Endothelial cell of umbilical vein (primary cell): ENCODE data around the gene UVSSA. TPM values are rescaled to one million over a fixed set of nuclear protein-coding genes. Genes with fewer than 3 reads are reported as not detected.

ENCODE experiments used
- BruUV-seq: library from RNA; stranded (reverse); fragments of 400-500 nt; replicated peaks from 2 replicates; lab custom pipeline; 2021; lab: Mats Ljungman, UMichigan
- CTCF ChIA-PET: fragments of 300-600, 350-600 bp; sonication (Branson Sonifier 250); formaldehyde crosslinking; loops from one replicate; lab custom pipeline; 2021; ENCODE audit warnings: antibody characterized with exemption, inconsistent platforms; lab: Charles Lee
- POLR2A ChIA-PET: fragments of 300-600, 350-600 bp; sonication (Branson Sonifier 250); formaldehyde crosslinking; loops from one replicate; lab custom pipeline; 2021; ENCODE audit warnings: antibody characterized with exemption, inconsistent platforms; lab: Charles Lee
- DNase-seq: peaks from one replicate; pipeline ENCODE4 v3.0.0-alpha.2; 2011; ENCODE audit warnings: low read depth, low spot score
- FAIRE-seq: peaks from 2 replicates; lab custom pipeline; 2011; peaks lifted over from hg19 to GRCh38; lab: Jason Lieb, UNC
- H2AFZ ChIP-seq: 2 replicates; pipeline ENCODE4 v1.6.0; 2012; ENCODE audit warnings: low read depth, low read length, control low read depth, inconsistent platforms
- H3K27ac ChIP-seq: 2 replicates; pipeline ENCODE4 v1.5.1; 2011; ENCODE audit warnings: low read depth, mild to moderate bottlenecking, control low read depth, low read length, moderate library complexity; ENCODE audit not compliant: insufficient read depth
- H3K27me3 ChIP-seq, 2 experiments: 2 replicates each; pipeline versions ENCODE4 v1.6.0 to v1.6.1; 2011; ENCODE audit warnings: low read length in 2 of 2, mixed read lengths in 1 of 2; ENCODE audit not compliant: control insufficient read depth in 2 of 2, insufficient read depth in 2 of 2
- H3K36me3 ChIP-seq, 2 experiments: 2 replicates in 1 of 2; 3 replicates in 1 of 2; pipeline ENCODE4 v1.5.1; 2011; ENCODE audit warnings: low read length in 2 of 2, mild to moderate bottlenecking in 1 of 2, moderate library complexity in 1 of 2; ENCODE audit not compliant: control insufficient read depth in 2 of 2, insufficient read depth in 2 of 2; ENCODE audit errors: extremely low read depth in 1 of 2
- H3K4me1 ChIP-seq: 3 replicates; pipeline ENCODE4 v1.5.1; 2011; ENCODE audit warnings: mild to moderate bottlenecking, low read length; ENCODE audit not compliant: control insufficient read depth, insufficient read depth; ENCODE audit errors: extremely low read depth
- H3K4me2 ChIP-seq: 2 replicates; pipeline ENCODE4 v1.6.1; 2011; ENCODE audit warnings: low read length, control low read depth, mixed read lengths; ENCODE audit not compliant: insufficient read depth
- H3K4me3 ChIP-seq, 3 experiments: fragments of 200-600 bp in 1 of 3; sonication (generic), shearing (Covaris generic) in 1 of 3; replicated peaks in 1 of 3; 2 replicates each; pipeline ENCODE4 v1.5.1; 2011 to 2016; ENCODE audit warnings: control low read depth in 3 of 3, low read length in 3 of 3, mild to moderate bottlenecking in 2 of 3, inconsistent platforms in 1 of 3, low read depth in 1 of 3, moderate library complexity in 1 of 3; ENCODE audit not compliant: insufficient read depth in 1 of 3
- H3K79me2 ChIP-seq: 2 replicates; pipeline ENCODE4 v1.6.0; 2012; ENCODE audit warnings: low read length, inconsistent platforms; ENCODE audit not compliant: control insufficient read depth, insufficient read depth
- H3K9ac ChIP-seq: replicated peaks from 2 replicates; pipeline ENCODE3; 2011; ENCODE audit warnings: low read length, control low read depth; ENCODE audit not compliant: insufficient read depth; ENCODE audit errors: extremely low read depth
- H3K9me1 ChIP-seq: replicated peaks from 3 replicates; pipeline ENCODE4 v1.6.0; 2011; ENCODE audit warnings: mild to moderate bottlenecking, low read length; ENCODE audit not compliant: control insufficient read depth, insufficient read depth; ENCODE audit errors: extremely low read depth
- H3K9me3 ChIP-seq: replicated peaks from 2 replicates; pipeline ENCODE4 v1.5.1; 2012; ENCODE audit warnings: low read length, inconsistent platforms; ENCODE audit not compliant: control insufficient read depth, insufficient read depth
- H4K20me1 ChIP-seq: replicated peaks from 2 replicates; pipeline ENCODE3; 2011; ENCODE audit warnings: mild to moderate bottlenecking, low read length; ENCODE audit not compliant: control insufficient read depth, insufficient read depth; ENCODE audit errors: extremely low read depth
- CTCF ChIP-seq, 2 donors: IDR thresholded peaks; 1 replicate in 1 of 2; 2 replicates in 1 of 2; pipeline ENCODE4 v1.5.1; 2011; ENCODE audit warnings: low read length in 2 of 2, mild to moderate bottlenecking in 2 of 2, moderate library complexity in 2 of 2, control low read depth in 1 of 2, inconsistent platforms in 1 of 2, low read depth in 1 of 2; ENCODE audit not compliant: insufficient read depth in 1 of 2; ENCODE audit errors: extremely low read depth in 1 of 2
- EZH2 ChIP-seq: IDR thresholded peaks from 2 replicates; pipeline ENCODE4 v1.6.1; 2012; ENCODE audit warnings: borderline replicate concordance, low read depth, mild to moderate bottlenecking, moderate library complexity, low read length, inconsistent platforms; ENCODE audit not compliant: severe bottlenecking
- FOS ChIP-seq: IDR thresholded peaks from 2 replicates; pipeline ENCODE4 v1.6.1; 2011; ENCODE audit warnings: mild to moderate bottlenecking, low read length, moderate library complexity, borderline replicate concordance; ENCODE audit not compliant: insufficient read depth
- GATA2 ChIP-seq: IDR thresholded peaks from 2 replicates; pipeline ENCODE4 v1.7.0; 2011; ENCODE audit warnings: low read depth, mild to moderate bottlenecking, moderate library complexity, mixed read lengths, low read length; ENCODE audit not compliant: insufficient read length, insufficient read depth
- JUN ChIP-seq: IDR thresholded peaks from 2 replicates; pipeline ENCODE4 v1.6.1; 2011; ENCODE audit warnings: borderline replicate concordance, low read depth; ENCODE audit not compliant: insufficient read length, insufficient read depth
- MAX ChIP-seq: IDR thresholded peaks from 2 replicates; pipeline ENCODE4 v1.6.1; 2011; ENCODE audit not compliant: insufficient read depth, insufficient read length
- MYC ChIP-seq: IDR thresholded peaks from one replicate; pipeline ENCODE4 v1.6.1; 2011; ENCODE audit warnings: mild to moderate bottlenecking, low read depth, low read length
- POLR2A ChIP-seq: IDR thresholded peaks from 2 replicates; pipeline ENCODE4 v1.6.1; 2012; ENCODE audit warnings: low read depth, mild to moderate bottlenecking, control low read depth, low read length
- POLR2AphosphoS5 ChIP-seq: IDR thresholded peaks from 2 replicates; pipeline ENCODE4 v1.6.1; 2012; ENCODE audit warnings: low read depth, mild to moderate bottlenecking, control low read depth, low read length, moderate library complexity; ENCODE audit not compliant: insufficient read depth
- dilution Hi-C: fragments of 300-500 bp; cut with MboI; formaldehyde crosslinking; loops from one replicate; pipeline ENCODE4 v1.15.0; 2019; ENCODE audit warnings: low sequenced_read_pairs; ENCODE audit not compliant: extremely low pct_ligation_motif_present
- intact Hi-C: fragments of 100-400 bp; cut with micrococcal nuclease; formaldehyde crosslinking; loops from one replicate; pipeline ENCODE4 v1.10.0; 2022
- polyA plus RNA-seq, 4 experiments: library from polyadenylated mRNA; depleted of rRNA in 3 of 4; stranded (reverse) in 3 of 4; unstranded in 1 of 4; fragments of >200 nt; gene quantifications; 2 replicates each; pipeline versions ENCODE4 v1.2.1 to v1.2.3, GENCODE V29; 2011 to 2012; ENCODE audit warnings: missing spikeins in 1 of 4
- total RNA-seq: library from RNA; stranded (reverse); gene quantifications from 2 replicates; pipeline ENCODE4 v1.2.3, GENCODE V29; 2021

UVSSA gene
- total and polyA plus RNA-seq, 2 donors (not counting 3 experiments of a cell fraction or from before 2014, with no cell fraction given), result 7.1 to 14.9 TPM

GRCh38 chr4:1327526-1328266, 19.3 kb upstream of the UVSSA start:
- H4K20me1 ChIP-seq, result no peaks in the 10 kb centered on the region
- no peak for DNase-seq
- POLR2A ChIA-PET, result no interaction called here
- FAIRE-seq, result no peak
- no peak overlapping the region for H3K4me2 ChIP-seq
- no peaks in the 10 kb centered on the region for H3K27me3 ChIP-seq
- H3K9ac ChIP-seq, result no peak overlapping the region
- peaks cover 3% of the 10 kb centered on the region for H3K79me2 ChIP-seq
- peaks cover 6 to 40% of the 10 kb centered on the region in 2 experiments for H3K36me3 ChIP-seq
- intact Hi-C loops, result no loop called here
- BruUV-seq, result no TSS peak
- no peaks in the 10 kb centered on the region for H3K9me1 ChIP-seq
- no peaks in the 10 kb centered on the region for H3K9me3 ChIP-seq
- no peaks in the 10 kb centered on the region for H3K4me1 ChIP-seq
- CTCF ChIA-PET, result interaction anchor here (0.8 to 1.0 kb wide), 2 partner anchors 19 to 38 kb away, joined by 3 read pairs; partner anchors contain the start of gene MAEA
- no peak overlapping the region for H3K4me3 ChIP-seq
- H3K27ac ChIP-seq, result no peak overlapping the region
- dilution Hi-C loops, result no loop called here
- TF ChIP-seq CTCF (IDR thresholded peaks at IDR 0.05; ENCODE audit: extremely low read depth in 1 of 2, insufficient read depth in 1 of 2, low read depth in 1 of 2, low read length in 2 of 2) (no peak), FOS (no peak), MAX (no peak), EZH2 (no peak), POLR2A (no peak), POLR2AphosphoS5 (no peak), GATA2 (no peak), MYC (no peak), JUN (no peak)
- H2AFZ ChIP-seq, result no peak overlapping the region
